ENCODE data around the gene TMEM47.

Gene TMEM47

GRCh38 chrX:34632384-34632783 is 24.7 kb downstream of the TMEM47 start:
- TF ChIP-seq CTCF (IDR thresholded peaks at IDR 0.05; ENCODE audit: borderline replicate concordance, insufficient read depth, low read depth, low read length), result no peak
- no peak overlapping the region for H3K4me3 ChIP-seq (ENCODE audit: low read depth, low read length)

GRCh38 chrX:34631479-34632220 is 25.4 kb downstream of the TMEM47 start:
- no peak overlapping the region for H3K4me3 ChIP-seq (ENCODE audit: low read depth, low read length)
- no peak for TF ChIP-seq CTCF (IDR thresholded peaks at IDR 0.05; ENCODE audit: borderline replicate concordance, insufficient read depth, low read depth, low read length)

- no peak overlapping the region for H3K4me3 ChIP-seq (ENCODE audit: low read depth, low read length)
- TF ChIP-seq CTCF (IDR thresholded peaks at IDR 0.05; ENCODE audit: borderline replicate concordance, insufficient read depth, low read depth, low read length), result no peak
Measured at GRCh38 chrX:34629572-34629971, 27.5 kb downstream of the TMEM47 start.

GRCh38 chrX:34624416-34624815 is 32.7 kb downstream of the TMEM47 start:
- H3K4me3 ChIP-seq (ENCODE audit: low read depth, low read length), result no peak overlapping the region
- no peak for TF ChIP-seq CTCF (IDR thresholded peaks at IDR 0.05; ENCODE audit: borderline replicate concordance, insufficient read depth, low read depth, low read length)

- no peak overlapping the region for H3K4me3 ChIP-seq (ENCODE audit: low read depth, low read length)
- no peak for TF ChIP-seq CTCF (IDR thresholded peaks at IDR 0.05; ENCODE audit: borderline replicate concordance, insufficient read depth, low read depth, low read length)
Measured at GRCh38 chrX:34619920-34620319, 37.2 kb downstream of the TMEM47 start.

GRCh38 chrX:34612036-34612435 is 45.0 kb downstream of the TMEM47 start:
- TF ChIP-seq CTCF (IDR thresholded peaks at IDR 0.05; ENCODE audit: borderline replicate concordance, insufficient read depth, low read depth, low read length), result no peak
- H3K4me3 ChIP-seq (ENCODE audit: low read depth, low read length), result no peak overlapping the region

- TF ChIP-seq CTCF (IDR thresholded peaks at IDR 0.05; ENCODE audit: borderline replicate concordance, insufficient read depth, low read depth, low read length), result no peak
- H3K4me3 ChIP-seq (ENCODE audit: low read depth, low read length), result no peak overlapping the region
Measured at GRCh38 chrX:34598362-34598761, 58.7 kb downstream of the TMEM47 start.

All from GM12875 (cell line).